Large intestine (tissue), 12 donors: ENCODE measurements around the gene TCEANC. TPM values are rescaled to one million over a fixed set of nuclear protein-coding genes. Genes with fewer than 3 reads are reported as not detected.
"Not testable (repeated sequence)": the region's sequence is repeated elsewhere in the genome, so short reads cannot be mapped to it uniquely, and the experiment has no call there.

ENCODE experiments used
- DNase-seq, 2 donors: peaks; one replicate each; pipeline versions ENCODE4 v3.0.0 to v3.0.0-alpha.2; 2013
- H3K27ac ChIP-seq: one replicate; pipeline ENCODE4 v1.5.1; 2013; ENCODE audit warnings: low read length
- H3K27me3 ChIP-seq: 2 replicates; pipeline ENCODE4 v1.6.1; 2013; ENCODE audit warnings: low read length; ENCODE audit not compliant: control insufficient read depth, insufficient read depth
- H3K36me3 ChIP-seq: 2 replicates; pipeline ENCODE4 v1.6.1; 2013; ENCODE audit warnings: low read length; ENCODE audit not compliant: control insufficient read depth, insufficient read depth
- H3K4me1 ChIP-seq: one replicate; pipeline ENCODE4 v1.6.1; 2013; ENCODE audit warnings: low read length; ENCODE audit not compliant: control insufficient read depth, insufficient read depth
- H3K4me3 ChIP-seq: one replicate; pipeline ENCODE4 v1.5.1; 2013; ENCODE audit warnings: low read length
- H3K9me3 ChIP-seq: one replicate; pipeline ENCODE4 v1.6.1; 2013; ENCODE audit warnings: mild to moderate bottlenecking, low read depth, low read length, moderate library complexity; ENCODE audit not compliant: control insufficient read depth
- WGBS: methylation state at CpG from one replicate; pipeline ENCODE4 v1.1.5; 2013; ENCODE audit warnings: low lambda C conversion rate; ENCODE audit not compliant: insufficient coverage; 5-methylcytosine and 5-hydroxymethylcytosine counted together
- long read RNA-seq, 11 donors: transcript quantifications; one replicate each; lab custom pipeline, GENCODE V29; 2026
- polyA plus RNA-seq: library from polyadenylated mRNA; unstranded; fragments of 120-200 nt; gene quantifications from one replicate; pipeline ENCODE4 v1.2.1, GENCODE V29; 2013

TCEANC gene, protein sequence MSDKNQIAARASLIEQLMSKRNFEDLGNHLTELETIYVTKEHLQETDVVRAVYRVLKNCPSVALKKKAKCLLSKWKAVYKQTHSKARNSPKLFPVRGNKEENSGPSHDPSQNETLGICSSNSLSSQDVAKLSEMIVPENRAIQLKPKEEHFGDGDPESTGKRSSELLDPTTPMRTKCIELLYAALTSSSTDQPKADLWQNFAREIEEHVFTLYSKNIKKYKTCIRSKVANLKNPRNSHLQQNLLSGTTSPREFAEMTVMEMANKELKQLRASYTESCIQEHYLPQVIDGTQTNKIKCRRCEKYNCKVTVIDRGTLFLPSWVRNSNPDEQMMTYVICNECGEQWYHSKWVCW
- 3.6 TPM for polyA plus RNA-seq
- long read RNA-seq, donor 1, result 0 reads
- long read RNA-seq, donor 2, result 0 reads
- long read RNA-seq, donor 3, result 0 reads
- long read RNA-seq, donor 4, result 0 reads
- long read RNA-seq, donor 5, result 0 reads
- long read RNA-seq, donor 6, result 0 reads
- long read RNA-seq, donor 7, result 0 reads
- long read RNA-seq, donor 8, result 0 reads
- long read RNA-seq, donor 9, partial matches to known transcripts, result 0 of 1 reads
- long read RNA-seq, donor 9, other reads (novel, unspliced or antisense), result 0 of 1 reads
- long read RNA-seq, donor 10, result 0 reads
- long read RNA-seq, donor 11, result 0 reads

DNA sequence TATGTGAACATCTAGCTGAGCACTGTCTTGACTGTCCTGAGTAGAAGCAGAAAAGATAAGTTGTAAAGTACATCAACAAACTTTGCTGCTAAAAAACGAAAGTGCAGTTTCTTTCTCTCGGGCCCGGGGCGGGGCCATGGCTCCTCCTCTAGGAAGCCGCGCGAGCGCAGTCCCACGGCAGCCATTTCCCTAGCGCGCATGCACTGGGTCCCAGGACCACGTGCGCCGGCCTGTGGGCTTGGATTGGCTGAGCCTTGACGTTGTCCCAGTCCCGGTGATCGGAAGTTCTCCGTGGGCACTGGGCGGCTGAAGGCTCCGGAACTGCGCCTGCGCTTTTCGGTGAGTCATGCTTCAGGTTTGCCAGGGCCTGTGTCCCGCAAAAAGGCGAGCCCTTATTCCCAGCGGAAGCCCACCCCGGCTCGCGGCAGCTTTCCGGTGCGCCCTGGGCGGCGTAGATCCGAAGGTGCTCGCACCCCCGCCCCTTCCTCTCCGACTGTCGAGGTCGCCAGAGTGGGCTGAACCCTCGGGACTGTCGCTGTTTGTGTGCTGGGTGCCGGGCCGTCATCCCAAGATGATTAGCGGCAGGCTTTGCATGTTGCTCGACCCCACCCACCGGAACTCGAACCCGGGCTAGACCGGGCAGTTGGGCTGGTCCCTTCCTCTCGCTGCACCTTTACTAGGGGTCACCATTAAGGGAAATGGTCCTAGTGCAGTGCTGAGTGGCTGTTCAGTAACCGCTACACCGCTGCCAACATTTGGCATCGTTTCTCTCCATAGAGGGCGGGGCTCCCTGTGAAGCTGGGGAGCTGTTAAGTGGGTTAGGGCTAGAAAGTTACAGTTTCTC lies at the start of gene TCEANC:
TCEANC (plus strand) TSS at position 292 of the 844 bp plus-strand sequence. CDS start 9,368 bp downstream, outside the sequence.
- Histone ChIP-seq H3K27me3 (no peaks in the 10 kb centered on the region), H3K36me3 (peaks cover 6% of the 10 kb centered on the region), H3K9me3 (no peaks in the 10 kb centered on the region), H3K4me3 (peak within 1 kb of the TSS; percentile 68), H3K4me1 (peaks cover 3% of the 10 kb centered on the region), H3K27ac (peak within 1 kb of the TSS; percentile 97)
- WGBS, result no CpG with 5 or more reads among the region's 54 CpGs
- peak; percentile 96 to 97 for DNase-seq

GRCh38 chrX:13605611-13606010 lies 47.3 kb upstream of the TCEANC start:
- Histone ChIP-seq H3K36me3 (no peaks in the 10 kb centered on the region), H3K27ac (no peak overlapping the region), H3K9me3 (no peaks in the 10 kb centered on the region), H3K27me3 (no peaks in the 10 kb centered on the region), H3K4me3 (no peak overlapping the region), H3K4me1 (peaks cover 12% of the 10 kb centered on the region)
- no peak for DNase-seq
- WGBS, result no CpG with 5 or more reads among the region's 1 CpG

DNA sequence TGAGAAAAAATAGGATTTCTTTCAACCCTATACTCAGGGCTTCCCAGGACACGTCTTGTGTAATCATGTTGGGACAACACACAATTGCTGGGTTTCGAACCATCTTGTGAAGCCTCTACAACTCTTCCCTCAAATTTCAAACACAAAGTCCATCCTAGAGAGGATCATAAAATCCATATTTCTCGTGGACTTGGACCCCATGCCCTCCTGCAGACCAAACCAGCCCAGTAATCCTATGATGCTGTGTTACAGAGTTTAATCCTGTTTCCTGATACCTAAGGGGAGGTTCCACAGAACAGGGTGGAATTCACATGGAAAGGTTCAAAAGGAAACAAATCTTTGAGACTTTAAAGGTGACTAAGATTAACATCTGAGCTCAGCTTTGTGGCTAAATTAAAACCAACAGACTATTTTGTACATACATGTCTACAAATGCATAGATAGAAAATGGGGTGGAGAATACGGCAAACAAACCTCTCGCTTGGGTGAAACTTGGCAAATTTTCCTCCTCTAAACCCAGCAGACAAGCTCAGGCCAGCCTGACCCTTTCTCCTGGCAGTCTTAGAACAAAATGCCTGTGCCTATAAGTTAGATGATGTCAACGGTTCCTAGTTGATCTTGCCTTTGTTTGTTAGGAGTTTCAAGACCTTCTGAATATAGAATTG lies 45.5 kb upstream of the TCEANC start:
- no peaks in the 10 kb centered on the region for H3K36me3 ChIP-seq
- H3K27me3 ChIP-seq, result no peaks in the 10 kb centered on the region
- DNase-seq, result peak; percentile 55 to 58
- H3K4me3 ChIP-seq, result no peak overlapping the region
- H3K27ac ChIP-seq, result peak overlapping the region; percentile 81
- WGBS, result no CpG with 5 or more reads among the region's 6 CpGs
- H3K4me1 ChIP-seq, result peaks cover 12% of the 10 kb centered on the region
- no peaks in the 10 kb centered on the region for H3K9me3 ChIP-seq

DNA sequence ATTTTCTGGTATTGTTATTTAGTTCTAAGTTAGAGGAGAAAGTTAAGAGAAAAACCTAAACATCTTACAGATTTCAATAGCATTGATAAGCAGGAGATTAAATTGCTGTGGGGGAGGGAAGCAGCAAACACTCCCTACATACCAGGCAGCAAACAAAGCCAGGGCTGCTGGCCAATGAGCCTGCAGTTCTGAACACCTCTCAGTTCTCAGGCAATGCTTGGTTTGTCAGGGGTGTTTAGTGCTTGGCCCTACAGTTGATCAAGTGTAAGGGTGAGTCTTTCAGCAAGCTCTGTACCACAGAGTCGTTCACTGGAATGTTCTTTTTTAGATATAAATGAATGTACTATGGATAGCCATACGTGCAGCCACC lies 45.0 kb upstream of the TCEANC start:
- DNase-seq, result no peak
- no CpG with 5 or more reads among the region's 2 CpGs for WGBS
- Histone ChIP-seq H3K4me1 (peaks cover 12% of the 10 kb centered on the region), H3K27ac (peak overlapping the region; percentile 81), H3K36me3 (no peaks in the 10 kb centered on the region), H3K27me3 (no peaks in the 10 kb centered on the region), H3K9me3 (no peaks in the 10 kb centered on the region), H3K4me3 (no peak overlapping the region)

DNA sequence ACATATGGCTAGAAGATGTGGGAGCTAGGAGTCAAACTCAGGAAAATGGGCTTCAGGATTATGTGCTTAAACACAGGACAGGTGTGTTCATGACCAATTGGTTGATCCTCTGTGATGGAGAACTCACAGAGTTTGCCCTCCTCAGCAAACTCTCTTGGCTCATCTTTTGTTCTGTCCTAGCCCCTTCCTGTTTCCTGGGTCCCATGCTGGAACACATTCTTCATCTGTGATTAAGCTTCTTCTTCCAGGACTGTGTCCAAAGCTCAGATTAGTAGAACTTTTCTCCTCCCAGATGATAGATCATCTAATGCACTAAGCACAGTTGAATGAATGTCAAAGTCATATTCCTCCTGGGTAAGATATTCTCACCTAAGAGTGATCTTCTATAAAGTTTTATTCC lies 38.8 kb upstream of the TCEANC start:
- DNase-seq, result no peak
- Histone ChIP-seq H3K9me3 (no peaks in the 10 kb centered on the region), H3K4me3 (no peak overlapping the region), H3K27me3 (no peaks in the 10 kb centered on the region), H3K36me3 (no peaks in the 10 kb centered on the region), H3K4me1 (no peaks in the 10 kb centered on the region), H3K27ac (no peak overlapping the region)

DNA sequence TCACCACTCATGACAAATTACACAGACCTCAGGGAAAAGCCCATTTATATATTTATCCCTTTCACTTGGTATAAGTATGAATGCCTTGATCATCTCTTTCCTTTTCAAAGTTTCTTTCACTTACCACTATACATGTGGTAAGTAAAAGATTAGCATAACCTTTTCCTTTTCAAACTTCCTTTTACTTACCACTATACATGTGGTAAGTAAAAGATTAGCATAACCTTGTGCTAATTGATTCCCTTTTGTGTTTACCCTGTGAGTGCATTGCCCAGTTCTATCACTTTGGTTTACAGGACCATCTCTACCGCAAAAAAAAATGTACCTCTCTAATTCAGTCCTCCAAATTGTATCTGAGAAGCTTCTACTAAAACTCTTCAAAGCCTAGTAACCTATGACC lies 32.7 kb upstream of the TCEANC start:
- no peak overlapping the region for H3K27ac ChIP-seq
- H3K27me3 ChIP-seq, result no peaks in the 10 kb centered on the region
- WGBS, result no CpG with 5 or more reads among the region's 1 CpG
- H3K4me3 ChIP-seq, result no peak overlapping the region
- no peak for DNase-seq
- H3K9me3 ChIP-seq, result no peaks in the 10 kb centered on the region
- H3K4me1 ChIP-seq, result no peaks in the 10 kb centered on the region
- H3K36me3 ChIP-seq, result no peaks in the 10 kb centered on the region

- Histone ChIP-seq H3K9me3 (no peaks in the 10 kb centered on the region), H3K27me3 (no peaks in the 10 kb centered on the region), H3K27ac (no peak overlapping the region), H3K4me1 (no peaks in the 10 kb centered on the region), H3K4me3 (no peak overlapping the region), H3K36me3 (no peaks in the 10 kb centered on the region)
- DNase-seq, result no peak
- WGBS, result no CpG with 5 or more reads among the region's 3 CpGs
Observed at GRCh38 chrX:13622401-13622964, 30.5 kb upstream of the TCEANC start.

DNA sequence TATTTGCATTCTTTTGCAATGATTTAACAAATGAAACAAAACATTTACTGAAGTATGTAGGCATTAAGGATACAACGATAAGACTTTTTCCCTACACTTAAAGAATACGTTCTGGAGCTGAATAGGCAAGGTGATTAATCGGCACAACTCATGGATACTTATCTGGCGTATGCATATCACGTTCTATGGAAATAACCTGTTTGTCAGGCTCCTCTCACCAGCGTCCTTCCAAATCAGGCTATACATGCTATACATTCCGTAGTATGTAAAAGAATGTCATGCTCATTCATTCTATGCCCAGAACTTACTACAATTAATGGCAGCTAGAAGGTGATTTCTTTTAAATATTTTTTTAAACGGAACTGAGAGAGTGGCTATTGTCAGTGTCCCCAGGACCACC lies 25.6 kb upstream of the TCEANC start:
- no CpG with 5 or more reads among the region's 8 CpGs for WGBS
- Histone ChIP-seq H3K4me3 (no peak overlapping the region), H3K27me3 (no peaks in the 10 kb centered on the region), H3K9me3 (no peaks in the 10 kb centered on the region), H3K27ac (no peak overlapping the region), H3K4me1 (no peaks in the 10 kb centered on the region), H3K36me3 (no peaks in the 10 kb centered on the region)
- no peak for DNase-seq

DNA sequence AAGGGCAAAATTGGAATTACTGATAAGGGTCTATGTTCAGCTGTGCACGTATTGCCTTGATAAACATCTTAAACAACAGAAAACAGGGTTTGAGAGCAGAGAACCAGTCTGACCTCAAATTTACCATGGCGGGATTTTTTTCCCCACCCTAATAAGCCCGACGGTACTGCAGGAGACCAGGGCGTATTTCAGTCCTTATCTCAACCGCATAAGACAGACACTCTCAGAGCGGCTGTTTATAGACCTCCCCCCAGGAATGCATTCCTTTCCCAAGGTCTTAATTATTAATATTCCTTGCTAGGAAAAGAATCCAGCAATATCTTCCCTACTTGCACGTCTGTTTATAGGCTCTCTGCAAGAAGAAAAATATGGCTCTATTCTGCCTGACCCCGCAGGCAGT lies 15.7 kb upstream of the TCEANC start:
- DNase-seq, H3K36me3 ChIP-seq, H3K4me3 ChIP-seq, H3K9me3 ChIP-seq, H3K4me1 ChIP-seq, H3K27me3 ChIP-seq, H3K27ac ChIP-seq: not testable (repeated sequence)
- WGBS, result no CpG with 5 or more reads among the region's 9 CpGs

DNA sequence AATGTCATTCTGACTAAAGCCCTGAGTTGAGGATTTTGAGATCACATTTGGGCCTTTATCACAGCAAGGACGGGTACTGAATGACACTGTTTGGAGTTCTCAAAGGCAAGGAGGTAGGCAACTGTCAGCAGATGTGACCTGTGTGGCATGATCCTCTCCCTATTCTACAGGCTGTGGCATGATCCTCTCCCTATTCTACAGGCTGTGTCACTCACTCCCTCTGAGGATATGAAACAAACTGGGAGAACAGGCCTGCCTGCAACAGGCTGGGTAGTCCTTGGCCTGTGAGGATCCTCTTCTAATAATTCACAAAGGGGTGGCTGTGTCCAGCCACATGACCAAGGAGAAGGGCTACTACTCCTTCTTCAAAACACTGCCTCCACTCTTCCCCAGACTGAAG lies 14.9 kb upstream of the TCEANC start:
- H3K4me3 ChIP-seq, result no peak overlapping the region
- H3K4me1 ChIP-seq, result no peaks in the 10 kb centered on the region
- H3K9me3 ChIP-seq, result peaks cover 4% of the 10 kb centered on the region
- no peak overlapping the region for H3K27ac ChIP-seq
- no CpG with 5 or more reads among the region's 1 CpG for whole genome bisulfite sequencing
- H3K27me3 ChIP-seq, result no peaks in the 10 kb centered on the region
- DNase-seq, result no peak
- no peaks in the 10 kb centered on the region for H3K36me3 ChIP-seq
